Measurements from ENCODE around the gene PIAS3.

PIAS3 gene

GRCh38 chr1:145858901-145859490 lies at the start of gene PIAS3:
Gene PIAS3 (minus strand): TSS chr1:145859081. CDS start chr1:145858990, 91 bp downstream.
- DNase-seq: peak; percentile 44 to 93 (median 86)

DNA sequence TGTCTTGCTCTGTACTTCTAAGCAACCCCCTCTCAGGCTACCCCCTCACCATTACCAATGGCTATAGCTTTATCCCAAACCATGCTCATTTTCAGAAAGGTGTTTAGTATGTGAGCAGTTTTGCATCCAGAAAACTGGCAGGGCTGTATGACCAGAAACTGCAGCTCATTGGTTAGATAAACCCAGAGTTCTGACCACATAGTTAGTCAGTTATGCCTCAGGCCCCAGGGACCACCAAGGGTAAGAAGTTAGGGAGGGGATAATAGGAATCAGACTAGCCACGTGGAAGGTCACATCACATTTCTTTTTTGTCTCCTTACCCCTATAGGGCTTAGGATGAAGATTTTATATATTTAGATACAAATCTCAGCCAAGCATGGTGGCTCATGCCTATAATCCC lies 49.8 kb upstream of the PIAS3 start:
- no peak for DNase-seq

DNA sequence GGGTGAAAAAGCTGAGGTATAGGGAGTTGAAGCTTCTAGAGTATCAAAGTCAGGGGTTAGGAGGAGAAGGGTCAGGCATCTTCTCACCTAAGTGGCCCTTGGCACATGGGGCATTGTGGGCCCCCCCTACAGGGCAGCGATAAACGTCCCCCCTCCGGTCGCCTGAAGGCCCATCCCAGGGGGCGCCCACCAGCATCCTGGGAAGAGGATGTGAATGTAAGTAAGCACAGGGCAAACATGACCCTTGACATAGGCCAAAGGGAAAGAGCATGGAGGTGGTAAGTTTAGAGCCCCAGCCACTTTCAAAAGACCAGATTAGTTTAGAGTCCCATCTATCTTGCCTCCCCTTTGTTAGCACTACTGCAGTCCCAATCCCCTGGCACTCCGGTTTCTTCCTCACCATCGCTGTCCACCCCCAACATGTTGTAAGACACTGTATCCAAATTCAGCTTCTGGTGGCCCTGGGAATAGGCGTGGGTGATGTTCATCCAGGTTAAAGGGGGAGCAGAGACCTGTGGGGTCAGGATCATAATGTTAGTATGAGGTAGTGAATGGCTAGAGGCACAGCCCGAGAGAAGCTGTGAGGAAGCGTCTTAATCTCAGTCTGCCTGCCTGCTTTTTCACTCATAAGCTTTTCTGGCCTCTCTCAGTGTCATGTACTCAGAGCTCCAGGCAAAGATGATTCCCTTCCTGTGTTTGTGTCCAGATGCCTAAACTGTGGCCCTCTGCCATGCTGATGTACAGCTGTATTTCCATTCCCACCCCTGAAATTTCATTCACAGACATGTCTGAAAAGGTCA lies 48.3 kb upstream of the PIAS3 start:
- DNase-seq: no peak

DNA sequence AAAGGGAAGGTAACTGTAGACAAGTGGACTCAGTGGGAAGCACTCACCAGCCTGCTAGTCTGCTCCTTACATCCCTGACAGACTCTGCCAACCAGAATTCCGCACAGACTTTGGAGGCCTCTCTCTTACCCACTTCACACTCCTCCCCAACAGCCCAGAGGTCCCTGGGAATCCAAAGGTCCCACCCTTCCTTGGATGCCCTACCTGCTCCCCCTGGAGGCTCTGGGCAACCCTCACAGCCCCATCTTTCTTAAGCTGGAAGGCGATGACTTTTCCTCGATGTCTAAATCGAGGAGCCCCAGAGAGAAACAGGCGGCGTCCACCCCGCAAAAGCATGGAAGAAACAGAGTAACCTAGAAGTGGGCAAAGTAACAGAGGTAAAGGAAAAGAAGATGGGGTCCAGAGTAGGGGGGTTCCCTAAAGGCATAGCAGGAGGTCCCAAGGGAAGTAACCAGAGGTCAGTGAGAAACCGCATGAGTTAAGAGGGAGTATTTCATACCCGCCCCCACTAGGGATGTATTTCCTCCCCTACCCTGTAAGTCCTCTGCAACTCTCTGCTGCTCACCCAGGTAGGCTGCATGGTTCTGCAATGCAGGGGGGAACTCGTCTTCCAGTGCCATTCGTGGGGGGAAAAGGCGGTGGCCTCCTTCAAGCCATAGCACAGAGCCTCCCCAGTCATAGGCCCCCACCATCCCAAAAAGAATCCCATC lies 42.6 kb upstream of the PIAS3 start:
- no peak for DNase-seq

- DNase-seq: no peak
Observed at GRCh38 chr1:145898756-145899155, 39.9 kb upstream of the PIAS3 start.

GRCh38 chr1:145897969-145898368 lies 39.1 kb upstream of the PIAS3 start:
- no peak for DNase-seq

GRCh38 chr1:145895471-145895870 lies 36.6 kb upstream of the PIAS3 start:
- DNase-seq: no peak

DNA sequence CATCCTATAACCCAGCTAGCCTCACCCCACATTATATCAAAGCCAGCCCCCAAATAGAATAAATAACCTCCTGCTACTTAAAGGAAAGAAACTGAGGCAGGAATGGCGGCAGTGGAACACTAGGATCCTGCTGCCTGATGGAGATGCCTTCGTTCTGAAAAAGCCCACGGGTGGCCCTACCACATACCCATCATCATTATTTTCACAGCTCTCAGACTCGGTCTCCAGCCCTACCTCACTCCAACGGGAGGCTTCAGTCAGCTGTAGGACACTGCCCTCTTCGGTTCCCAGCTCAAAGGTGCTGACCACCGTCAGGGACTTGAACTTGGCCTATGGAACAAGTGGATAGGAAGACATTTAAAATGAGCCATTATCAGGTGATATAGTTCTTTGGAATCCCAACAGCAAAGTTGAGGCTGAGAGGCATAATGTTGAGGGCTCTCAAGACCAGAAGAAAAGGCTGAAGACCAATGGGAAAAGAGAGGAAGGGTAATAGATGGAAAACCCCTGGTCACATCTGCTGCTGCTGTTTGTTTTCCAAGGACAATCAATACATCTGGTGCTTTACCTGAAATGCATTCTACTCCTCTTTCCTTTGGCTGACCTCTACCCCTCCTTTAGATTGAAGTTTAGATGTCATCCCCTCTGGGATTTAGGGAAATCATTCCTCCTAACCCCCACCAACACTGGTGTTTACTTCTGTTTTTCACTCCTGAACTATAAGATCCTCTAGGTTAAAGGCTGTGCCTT lies 34.6 kb upstream of the PIAS3 start:
- DNase-seq: no peak

- DNase-seq: peak in 3 of 56 donors; percentile 29 to 34 (median 32)
Observed at GRCh38 chr1:145892486-145893087, 33.7 kb upstream of the PIAS3 start.

- DNase-seq: peak in 55 of 56 donors; percentile 30 to 95 (median 79)
Observed at GRCh38 chr1:145891587-145892485, 33.0 kb upstream of the PIAS3 start.

DNA sequence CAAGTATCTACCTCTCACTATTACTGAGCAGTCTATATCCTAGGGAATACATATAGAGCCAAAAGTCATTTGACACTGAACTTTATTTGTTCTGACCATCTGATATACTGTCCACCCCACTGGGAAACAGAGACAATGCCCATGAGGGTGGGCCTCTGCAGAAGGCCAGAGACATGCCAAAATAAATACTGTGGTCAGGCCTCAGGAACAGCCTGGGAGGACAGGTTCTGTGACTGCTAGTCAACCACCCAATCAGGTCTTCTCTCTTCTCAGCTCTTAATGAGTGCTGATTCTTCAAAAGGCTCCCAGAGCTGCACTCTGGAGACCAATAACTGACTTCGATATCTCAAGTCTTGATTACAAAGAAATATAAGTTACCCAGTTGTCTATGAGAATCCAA lies 32.3 kb upstream of the PIAS3 start:
- no peak for DNase-seq

DNA sequence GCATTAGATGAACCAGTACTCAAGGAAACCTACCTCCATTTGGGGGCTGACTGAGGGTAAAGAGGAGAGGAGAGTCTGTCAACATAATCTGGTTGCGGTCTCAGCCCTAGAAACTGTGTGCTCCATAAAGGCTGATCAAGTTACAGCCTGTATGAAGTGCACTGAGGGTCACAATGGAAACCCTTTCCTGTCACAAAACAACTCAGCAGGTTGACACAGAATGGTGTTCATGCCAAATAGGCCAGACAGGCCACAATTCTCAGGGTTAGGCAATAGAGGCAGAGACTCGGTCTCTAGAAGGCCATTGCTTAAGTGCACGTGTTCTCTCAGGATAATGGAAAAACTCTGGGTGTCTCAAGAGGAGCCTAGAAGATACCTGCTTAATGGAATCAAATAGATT lies 30.8 kb upstream of the PIAS3 start:
- no peak for DNase-seq

GRCh38 chr1:145887631-145888030 lies 28.8 kb upstream of the PIAS3 start:
- no peak for DNase-seq

DNA sequence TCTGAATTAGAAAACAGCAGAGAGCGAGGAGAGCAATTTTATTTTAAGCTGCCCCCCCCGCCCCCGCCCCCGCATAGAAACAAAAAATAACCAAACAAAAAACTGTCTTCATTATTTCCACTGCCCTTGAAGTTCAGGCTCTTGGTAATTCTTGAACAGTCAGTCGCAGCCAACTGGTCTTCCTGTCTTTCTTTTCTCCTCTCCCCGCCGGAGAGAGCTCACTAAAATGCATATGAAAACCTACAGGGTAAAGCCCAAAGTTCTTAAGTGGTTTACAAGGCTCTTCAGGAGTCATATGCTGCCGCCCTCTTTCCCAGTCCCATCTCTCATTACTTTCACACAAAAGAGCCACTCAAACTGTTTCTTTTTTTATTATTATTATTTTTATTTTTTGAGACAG lies 27.9 kb upstream of the PIAS3 start:
- peak in 1 of 56 donors; percentile 7 for DNase-seq

DNA sequence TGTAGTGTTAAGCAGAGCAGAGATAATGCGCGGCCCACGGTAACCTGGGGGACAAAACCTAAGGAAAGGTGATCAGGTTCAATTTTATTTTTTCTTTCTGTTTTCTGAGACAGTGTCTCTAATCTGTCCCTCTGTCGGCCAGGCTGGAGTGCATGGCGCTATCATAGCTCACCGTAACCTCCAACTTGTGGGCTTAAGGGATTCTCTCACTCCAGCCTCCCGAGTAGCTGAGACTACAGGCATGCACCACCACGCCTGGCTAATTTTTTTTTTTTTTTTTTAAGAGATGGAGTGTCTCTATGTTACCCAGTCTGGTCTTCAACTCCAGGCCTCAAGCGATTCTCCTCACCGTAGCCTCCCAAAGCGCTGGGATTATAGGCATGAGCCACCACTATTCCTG lies 27.5 kb upstream of the PIAS3 start:
- no peak for DNase-seq

- DNase-seq: peak in 54 of 56 donors; percentile 18 to 95 (median 72)
Observed at GRCh38 chr1:145885738-145886287, 26.9 kb upstream of the PIAS3 start, which contains the start of gene ANKRD35. Gene ANKRD35 (minus strand): TSS chr1:145885866. CDS start chr1:145885758, 108 bp downstream.

DNA sequence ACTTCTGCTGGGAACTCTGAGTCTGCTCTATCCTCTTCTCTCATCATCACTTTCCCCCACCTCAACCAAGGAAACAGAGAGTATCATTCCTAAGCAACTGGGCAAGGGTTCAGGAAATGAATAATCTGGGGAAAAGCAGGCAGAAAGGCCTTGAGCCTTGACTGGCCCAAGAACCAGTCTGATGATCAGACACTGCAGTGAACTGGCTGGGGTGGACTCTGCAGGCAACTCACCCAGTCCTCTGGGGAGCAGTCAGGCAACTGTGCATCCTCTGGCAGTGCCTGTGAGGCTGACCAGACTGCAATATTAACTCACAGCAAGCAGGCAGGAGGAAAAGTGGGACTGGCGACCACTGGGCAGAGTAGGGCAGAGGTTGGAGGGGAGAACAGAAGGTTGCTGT lies 25.8 kb upstream of the PIAS3 start:
- no peak for DNase-seq

GRCh38 chr1:145879775-145880174 lies 20.9 kb upstream of the PIAS3 start:
- no peak for DNase-seq

- no peak for DNase-seq
Observed at GRCh38 chr1:145878724-145879123, 19.8 kb upstream of the PIAS3 start.
